WTC11 (cell line): ENCODE results near the gene OR2D3. TPM values are rescaled to one million over a fixed set of nuclear protein-coding genes. Genes with fewer than 3 reads are reported as not detected.

Experiments
- ATAC-seq: fragments of 200-7000 bp; cut with Tn5 transposase; 2 replicates; pipeline ENCODE4 v1.10.0; 2021; ENCODE audit warnings: mild to moderate bottlenecking, moderate library complexity
- CTCF ChIA-PET: fragments of 300-600 bp; sonication (Branson Sonifier 250); formaldehyde crosslinking; loops from one replicate; lab custom pipeline; 2021; ENCODE audit warnings: antibody characterized with exemption; lab: Charles Lee
- POLR2A ChIA-PET: fragments of 350-600 bp; sonication (Branson Sonifier 250); formaldehyde crosslinking; loops from one replicate; lab custom pipeline; 2021; ENCODE audit warnings: antibody characterized with exemption; lab: Charles Lee
- DNase-seq: peaks from one replicate; pipeline ENCODE4 v3.0.0; 2021; ENCODE audit warnings: low spot score
- H3K27ac Mint-ChIP-seq: 2 replicates; pipeline ENCODE4 v1.8.0; 2021; ENCODE audit warnings: mixed read lengths
- H3K27me3 Mint-ChIP-seq: 2 replicates; pipeline ENCODE4 v1.8.0; 2021; ENCODE audit warnings: low read depth, mild to moderate bottlenecking, moderate library complexity, mixed read lengths
- H3K36me3 Mint-ChIP-seq: 2 replicates; pipeline ENCODE4 v1.8.0; 2021; ENCODE audit warnings: mixed read lengths
- H3K4me1 Mint-ChIP-seq: 2 replicates; pipeline ENCODE4 v1.8.0; 2022; ENCODE audit warnings: mixed read lengths
- H3K4me3 Mint-ChIP-seq: 2 replicates; pipeline ENCODE4 v1.8.0; 2021; ENCODE audit warnings: mild to moderate bottlenecking, moderate library complexity, mixed read lengths
- H3K9me3 Mint-ChIP-seq: 2 replicates; pipeline ENCODE4 v1.8.0; 2021; ENCODE audit warnings: mixed read lengths
- AR ChIP-seq: fragments of 250-450 bp; sonication (Bioruptor Pico); IDR thresholded peaks from 2 replicates; pipeline ENCODE4 v1.9.0; 2021; ENCODE audit warnings: mild to moderate bottlenecking
- ATF2 ChIP-seq: sonication (generic); formaldehyde crosslinking; IDR thresholded peaks from 2 replicates; pipeline ENCODE4 v1.8.1; 2022; ENCODE audit warnings: low read depth, missing genetic modification reagents, borderline replicate concordance
- CREM ChIP-seq: sonication (generic); formaldehyde crosslinking; IDR thresholded peaks from 2 replicates; pipeline ENCODE4 v1.8.1; 2022; ENCODE audit warnings: mild to moderate bottlenecking, missing genetic modification reagents, moderate library complexity
- EMX1 ChIP-seq: fragments of 250-450 bp; sonication (Bioruptor Pico); IDR thresholded peaks from 2 replicates; pipeline ENCODE4 v1.8.0; 2021; ENCODE audit warnings: mild to moderate bottlenecking
- FOXJ3 ChIP-seq: sonication (generic); formaldehyde crosslinking; IDR thresholded peaks from 2 replicates; pipeline ENCODE4 v1.9.0; 2021; ENCODE audit warnings: missing genetic modification reagents, mild to moderate bottlenecking, borderline replicate concordance
- HMGA2 ChIP-seq: fragments of 250-450 bp; sonication (Bioruptor Pico); IDR thresholded peaks from 2 replicates; pipeline ENCODE4 v1.4.0; 2021; ENCODE audit warnings: mild to moderate bottlenecking, moderate library complexity
- IRF1 ChIP-seq: sonication (generic); formaldehyde crosslinking; IDR thresholded peaks from 2 replicates; pipeline ENCODE4 v1.8.0; 2023; ENCODE audit warnings: missing genetic modification reagents
- JAZF1 ChIP-seq: fragments of 250-450 bp; sonication (Bioruptor Pico); IDR thresholded peaks from 2 replicates; pipeline ENCODE4 v1.9.0; 2021; ENCODE audit warnings: moderate library complexity, mild to moderate bottlenecking, inconsistent platforms
- JUN ChIP-seq: sonication (generic); formaldehyde crosslinking; IDR thresholded peaks from 2 replicates; pipeline ENCODE4 v1.8.0; 2023; ENCODE audit warnings: mild to moderate bottlenecking, missing genetic modification reagents
- MLX ChIP-seq: sonication (generic); formaldehyde crosslinking; IDR thresholded peaks from 2 replicates; pipeline ENCODE4 v1.8.1; 2023; ENCODE audit warnings: mild to moderate bottlenecking, missing genetic modification reagents, moderate library complexity
- NFATC4 ChIP-seq: fragments of 250-450 bp; sonication (Bioruptor Pico); IDR thresholded peaks from 2 replicates; pipeline ENCODE4 v1.9.0; 2021; ENCODE audit warnings: mild to moderate bottlenecking
- RELA ChIP-seq: sonication (generic); formaldehyde crosslinking; IDR thresholded peaks from 2 replicates; pipeline ENCODE4 v1.8.1; 2022; ENCODE audit warnings: missing genetic modification reagents, mild to moderate bottlenecking, borderline replicate concordance
- TEAD1 ChIP-seq: sonication (generic); formaldehyde crosslinking; IDR thresholded peaks from 2 replicates; pipeline ENCODE4 v1.8.0; 2022; ENCODE audit warnings: mild to moderate bottlenecking, missing genetic modification reagents
- TP53 ChIP-seq: sonication (generic); formaldehyde crosslinking; IDR thresholded peaks from 2 replicates; pipeline ENCODE4 v1.8.1; 2023; ENCODE audit warnings: mild to moderate bottlenecking, missing genetic modification reagents
- ZNF263 ChIP-seq: sonication (generic); formaldehyde crosslinking; IDR thresholded peaks from 2 replicates; pipeline ENCODE4 v1.8.1; 2022; ENCODE audit warnings: low read depth, mild to moderate bottlenecking, moderate library complexity, missing genetic modification reagents
- ZNF281 ChIP-seq: sonication (generic); formaldehyde crosslinking; IDR thresholded peaks from 2 replicates; pipeline ENCODE4 v1.8.0; 2023; ENCODE audit warnings: mild to moderate bottlenecking, missing genetic modification reagents
- ZNF416 ChIP-seq: fragments of 250-450 bp; sonication (Bioruptor Pico); IDR thresholded peaks from 2 replicates; pipeline ENCODE4 v1.9.0; 2021; ENCODE audit warnings: mild to moderate bottlenecking, inconsistent platforms
- ZNF425 ChIP-seq: fragments of 250-450 bp; sonication (Bioruptor Pico); conservative IDR thresholded peaks from 2 replicates; pipeline ENCODE4 v1.9.0; 2021; ENCODE audit warnings: mild to moderate bottlenecking
- total RNA-seq: library from RNA; stranded (reverse); gene quantifications from 3 replicates; pipeline ENCODE4 v1.2.3, GENCODE V29; 2021

Gene OR2D3
- total RNA-seq, 1 experiment from 2014 or later, result not detected

- no peaks in the 10 kb centered on the region for H3K9me3 Mint-ChIP-seq
- DNase-seq, result no peak
- POLR2A ChIA-PET, result no interaction called here
- CTCF ChIA-PET, result no interaction called here
- H3K4me3 Mint-ChIP-seq, result no peak overlapping the region
- H3K4me1 Mint-ChIP-seq, result peaks cover 29% of the 10 kb centered on the region
- H3K27me3 Mint-ChIP-seq, result no peaks in the 10 kb centered on the region
- ATAC-seq, result no peak
- H3K27ac Mint-ChIP-seq, result no peak overlapping the region
- peaks cover 36% of the 10 kb centered on the region for H3K36me3 Mint-ChIP-seq
- TF ChIP-seq NFATC4 (CRISPR knock-in tag) (no peak), EMX1 (no peak), MLX (CRISPR knock-in tag) (no peak), ATF2 (CRISPR knock-in tag) (no peak), ZNF416 (CRISPR knock-in tag) (no peak), AR (no peak), HMGA2 (no peak), ZNF281 (CRISPR knock-in tag) (no peak), CREM (CRISPR knock-in tag) (no peak), RELA (no peak), JAZF1 (no peak), FOXJ3 (CRISPR knock-in tag) (no peak), ZNF425 (no peak), TEAD1 (CRISPR knock-in tag) (no peak), TP53 (no peak), ZNF263 (no peak), IRF1 (no peak), JUN (CRISPR knock-in tag) (no peak)
Observed at GRCh38 chr11:6931146-6931713, 10.4 kb downstream of the OR2D3 start.
